Gastrocnemius medialis (tissue), 4 donors: Measurements from ENCODE around the gene ADARB2.

ENCODE experiments used
- POLR2A ChIP-seq, 2 donors: fragments of 450-650 bp; IDR thresholded peaks; one replicate each; pipeline ENCODE4 v1.6.1; 2017; ENCODE audit warnings: antibody characterized with exemption in 2 of 2, mild to moderate bottlenecking in 2 of 2, moderate library complexity in 2 of 2
- TF ChIP-seq, protein P1 (sequence below), 5 experiments: fragments of 450-650 bp in 3 of 5; fragments of 200-600 bp in 2 of 5; sonication (generic) in 2 of 5; IDR thresholded peaks in 4 of 5; conservative IDR thresholded peaks in 1 of 5; 1 replicate in 4 of 5; 2 replicates in 1 of 5; pipeline ENCODE4 v1.5.1; 2016 to 2019; ENCODE audit warnings: antibody characterized with exemption in 5 of 5, mild to moderate bottlenecking in 3 of 5, moderate library complexity in 3 of 5

DNA sequence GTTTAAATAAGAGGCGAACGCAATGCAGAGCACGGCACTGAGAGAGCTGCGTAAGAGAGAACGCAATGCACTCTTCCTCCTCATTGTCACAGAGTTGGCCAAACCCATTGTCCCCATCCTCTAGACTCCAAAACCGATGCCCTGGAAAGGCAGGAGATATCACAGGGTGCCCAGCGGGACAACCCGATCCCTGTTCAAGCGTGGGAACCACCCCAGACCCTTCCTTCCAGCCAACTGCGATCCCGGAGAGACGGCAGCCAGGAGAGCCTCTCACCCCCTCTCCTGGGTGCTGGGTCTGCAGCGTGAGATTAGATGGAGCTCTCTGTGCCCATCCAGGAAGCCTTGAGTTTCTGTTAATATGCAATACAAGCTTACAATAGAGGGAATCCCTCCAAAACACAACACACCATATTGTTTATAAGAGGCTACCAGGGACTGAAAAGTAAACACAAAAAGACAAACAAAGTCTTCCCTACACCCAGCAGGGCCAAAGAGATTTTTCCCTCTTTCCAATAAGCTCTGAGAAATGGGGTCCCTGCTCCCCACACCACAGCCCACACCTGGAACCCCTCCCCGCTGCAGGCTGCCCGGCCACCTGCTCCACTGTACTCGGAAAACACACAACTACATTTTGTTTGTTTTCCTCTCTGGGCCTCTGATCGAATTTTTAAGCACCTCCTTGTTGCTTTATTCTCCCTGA, 187.6 kb downstream of the ADARB2 start:
- TF ChIP-seq, protein P1, sequence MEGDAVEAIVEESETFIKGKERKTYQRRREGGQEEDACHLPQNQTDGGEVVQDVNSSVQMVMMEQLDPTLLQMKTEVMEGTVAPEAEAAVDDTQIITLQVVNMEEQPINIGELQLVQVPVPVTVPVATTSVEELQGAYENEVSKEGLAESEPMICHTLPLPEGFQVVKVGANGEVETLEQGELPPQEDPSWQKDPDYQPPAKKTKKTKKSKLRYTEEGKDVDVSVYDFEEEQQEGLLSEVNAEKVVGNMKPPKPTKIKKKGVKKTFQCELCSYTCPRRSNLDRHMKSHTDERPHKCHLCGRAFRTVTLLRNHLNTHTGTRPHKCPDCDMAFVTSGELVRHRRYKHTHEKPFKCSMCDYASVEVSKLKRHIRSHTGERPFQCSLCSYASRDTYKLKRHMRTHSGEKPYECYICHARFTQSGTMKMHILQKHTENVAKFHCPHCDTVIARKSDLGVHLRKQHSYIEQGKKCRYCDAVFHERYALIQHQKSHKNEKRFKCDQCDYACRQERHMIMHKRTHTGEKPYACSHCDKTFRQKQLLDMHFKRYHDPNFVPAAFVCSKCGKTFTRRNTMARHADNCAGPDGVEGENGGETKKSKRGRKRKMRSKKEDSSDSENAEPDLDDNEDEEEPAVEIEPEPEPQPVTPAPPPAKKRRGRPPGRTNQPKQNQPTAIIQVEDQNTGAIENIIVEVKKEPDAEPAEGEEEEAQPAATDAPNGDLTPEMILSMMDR (IDR thresholded peaks at IDR 0.05 in 4 of 5, conservative IDR thresholded peaks at IDR 0.05 in 1 of 5): no peak
- no peak for TF ChIP-seq POLR2A (IDR thresholded peaks at IDR 0.05)
